Measurements from ENCODE around the gene RDH11. TPM values are rescaled to one million over a fixed set of nuclear protein-coding genes. Genes with fewer than 3 reads are reported as not detected.
A peak's percentile ranks its signal among the peaks of the same experiment; 100 is the strongest.
"Not testable (repeated sequence)": the region's sequence is repeated elsewhere in the genome, so short reads cannot be mapped to it uniquely, and the experiment has no call there.

The RDH11 gene
- total RNA-seq, 1 donor from 2014 or later, result 105 TPM

GRCh38 chr14:67704484-67705089, 9.0 kb upstream of the RDH11 start:
- peak; percentile 64 for DNase-seq (ENCODE audit: low read depth)

- DNase-seq (ENCODE audit: low read depth), result no peak
Measured at GRCh38 chr14:67703997-67704396, 8.4 kb upstream of the RDH11 start.

- DNase-seq (ENCODE audit: low read depth), result not testable (repeated sequence)
Measured at GRCh38 chr14:67701492-67701891, 5.9 kb upstream of the RDH11 start, which contains the start of gene RDH12. RDH12 (plus strand) TSS chr14:67701886; CDS start chr14:67722643, 20,757 bp downstream.

- DNase-seq (ENCODE audit: low read depth), result no peak
Measured at GRCh38 chr14:67698179-67698578, 2.6 kb upstream of the RDH11 start.

GRCh38 chr14:67697006-67697405, 1.4 kb upstream of the RDH11 start:
- no peak for DNase-seq (ENCODE audit: low read depth)

GRCh38 chr14:67694791-67695393, 672 bp downstream of the RDH11 start:
- DNase-seq (ENCODE audit: low read depth), result peak; percentile 81

GRCh38 chr14:67690011-67690410, 5.6 kb downstream of the RDH11 start:
- DNase-seq (ENCODE audit: low read depth), result no peak

- no peak for DNase-seq (ENCODE audit: low read depth)
Measured at GRCh38 chr14:67683842-67684241, 11.7 kb downstream of the RDH11 start.

GRCh38 chr14:67680941-67681340, 14.6 kb downstream of the RDH11 start:
- no peak for DNase-seq (ENCODE audit: low read depth)

- DNase-seq (ENCODE audit: low read depth), result peak; percentile 20
Measured at GRCh38 chr14:67680121-67680602, 15.4 kb downstream of the RDH11 start.

GRCh38 chr14:67679006-67679405, 16.6 kb downstream of the RDH11 start:
- no peak for DNase-seq (ENCODE audit: low read depth)

GRCh38 chr14:67675219-67675582, 20.4 kb downstream of the RDH11 start:
- no peak for DNase-seq (ENCODE audit: low read depth)

- DNase-seq (ENCODE audit: low read depth), result peak; percentile 86
Measured at GRCh38 chr14:67674480-67675218, 20.9 kb downstream of the RDH11 start, which contains the start of gene VTI1B. VTI1B (minus strand) TSS chr14:67674632; CDS start chr14:67674489, 143 bp downstream.

GRCh38 chr14:67674139-67674479, 21.5 kb downstream of the RDH11 start:
- peak; percentile 74 for DNase-seq (ENCODE audit: low read depth)

- DNase-seq (ENCODE audit: low read depth), result no peak
Measured at GRCh38 chr14:67673451-67673850, 22.1 kb downstream of the RDH11 start.

- no peak for DNase-seq (ENCODE audit: low read depth)
Measured at GRCh38 chr14:67668559-67668958, 27.0 kb downstream of the RDH11 start.

GRCh38 chr14:67666750-67667449, 28.7 kb downstream of the RDH11 start:
- DNase-seq (ENCODE audit: low read depth), result peak; percentile 69

GRCh38 chr14:67665868-67666267, 29.7 kb downstream of the RDH11 start:
- DNase-seq (ENCODE audit: low read depth), result no peak

- DNase-seq (ENCODE audit: low read depth), result no peak
Measured at GRCh38 chr14:67663633-67664032, 31.9 kb downstream of the RDH11 start.

GRCh38 chr14:67653651-67654280, 41.8 kb downstream of the RDH11 start:
- peak; percentile 47 for DNase-seq (ENCODE audit: low read depth)

GRCh38 chr14:67652189-67652588, 43.4 kb downstream of the RDH11 start:
- peak; percentile 10 for DNase-seq (ENCODE audit: low read depth)

All from myocyte (in vitro differentiated cells).